ENCODE data around the gene CALR3.
"Not testable (repeated sequence)": the region's sequence is repeated elsewhere in the genome, so short reads cannot be mapped to it uniquely, and the experiment has no call there.

Gene CALR3

DNA sequence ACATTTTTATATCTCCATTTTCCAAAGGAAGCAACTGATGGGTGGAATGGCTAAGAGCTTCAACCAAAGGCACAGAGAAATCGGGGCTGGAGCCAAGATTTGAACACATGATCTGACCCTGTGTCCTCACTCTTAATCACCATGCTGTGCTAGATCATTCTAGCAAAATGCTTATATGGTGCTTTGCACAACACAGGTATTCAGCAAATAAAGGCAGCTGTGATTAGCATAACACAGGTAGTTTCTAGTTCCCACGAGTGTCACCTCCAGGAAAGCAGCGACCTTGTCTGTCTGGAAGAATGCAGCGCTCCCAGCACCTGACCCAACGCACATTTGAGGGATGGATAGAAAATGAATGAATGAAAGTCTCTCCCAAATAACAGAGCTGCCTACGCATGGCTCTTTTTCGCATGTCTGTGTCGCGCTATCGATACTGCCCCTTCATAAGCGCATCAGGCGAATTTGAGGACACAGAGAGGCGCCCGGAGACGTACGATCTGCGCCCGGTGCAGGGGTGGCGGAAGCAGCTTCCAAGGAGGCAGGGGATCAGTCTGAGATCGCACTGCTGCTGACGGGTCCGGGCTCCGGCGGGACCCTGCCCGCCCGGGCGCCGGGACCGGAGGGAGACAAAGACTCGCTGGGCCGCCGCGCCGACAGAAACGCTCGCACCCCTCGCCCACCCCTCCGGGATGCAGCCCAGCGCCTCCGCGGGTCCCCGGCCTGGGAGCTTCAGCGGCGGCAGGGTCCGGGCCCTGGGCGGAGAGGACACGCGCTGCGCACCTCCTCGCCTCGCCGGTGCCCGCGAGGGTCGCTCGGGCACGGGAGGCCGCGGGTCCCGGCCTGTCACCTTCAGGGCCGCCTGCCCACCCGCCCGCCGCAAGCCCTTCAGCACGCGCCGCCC, 24.8 kb downstream of the CALR3 start:
- DNase-seq = no peak
- H3K4me3 ChIP-seq (ENCODE audit: low read depth, low read length) = peak overlapping the region; percentile 93
- TF ChIP-seq, protein P1, sequence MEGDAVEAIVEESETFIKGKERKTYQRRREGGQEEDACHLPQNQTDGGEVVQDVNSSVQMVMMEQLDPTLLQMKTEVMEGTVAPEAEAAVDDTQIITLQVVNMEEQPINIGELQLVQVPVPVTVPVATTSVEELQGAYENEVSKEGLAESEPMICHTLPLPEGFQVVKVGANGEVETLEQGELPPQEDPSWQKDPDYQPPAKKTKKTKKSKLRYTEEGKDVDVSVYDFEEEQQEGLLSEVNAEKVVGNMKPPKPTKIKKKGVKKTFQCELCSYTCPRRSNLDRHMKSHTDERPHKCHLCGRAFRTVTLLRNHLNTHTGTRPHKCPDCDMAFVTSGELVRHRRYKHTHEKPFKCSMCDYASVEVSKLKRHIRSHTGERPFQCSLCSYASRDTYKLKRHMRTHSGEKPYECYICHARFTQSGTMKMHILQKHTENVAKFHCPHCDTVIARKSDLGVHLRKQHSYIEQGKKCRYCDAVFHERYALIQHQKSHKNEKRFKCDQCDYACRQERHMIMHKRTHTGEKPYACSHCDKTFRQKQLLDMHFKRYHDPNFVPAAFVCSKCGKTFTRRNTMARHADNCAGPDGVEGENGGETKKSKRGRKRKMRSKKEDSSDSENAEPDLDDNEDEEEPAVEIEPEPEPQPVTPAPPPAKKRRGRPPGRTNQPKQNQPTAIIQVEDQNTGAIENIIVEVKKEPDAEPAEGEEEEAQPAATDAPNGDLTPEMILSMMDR (IDR thresholded peaks at IDR 0.05; ENCODE audit: low read depth, low read length) = no peak
- H3K27me3 ChIP-seq (ENCODE audit: insufficient read depth, low read depth, severe bottlenecking) = no peaks in the 10 kb centered on the region
- H3K36me3 ChIP-seq = peaks cover 2% of the 10 kb centered on the region
- peaks cover 5% of the 10 kb centered on the region for H3K9me3 ChIP-seq (ENCODE audit: severe bottlenecking)
- peak overlapping the region; percentile 72 for H3K27ac ChIP-seq

DNA sequence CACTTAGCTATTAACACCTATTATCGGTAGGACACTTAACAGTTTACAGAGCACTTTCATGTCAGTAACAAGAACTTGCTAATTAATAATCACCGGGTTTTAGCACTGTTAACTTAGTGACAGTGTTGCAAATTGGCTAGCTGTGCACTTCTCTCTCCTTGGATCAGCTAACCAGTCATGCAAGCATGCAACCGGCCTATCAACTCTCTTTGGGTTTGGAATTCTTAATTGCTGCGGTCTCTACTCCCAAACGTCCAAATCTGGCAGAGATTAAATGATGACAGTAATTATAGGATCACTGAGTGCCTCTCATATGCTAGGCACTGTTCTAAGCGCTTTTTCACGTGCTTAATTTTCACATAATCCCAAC, 25.4 kb downstream of the CALR3 start:
- H3K9me3 ChIP-seq (ENCODE audit: severe bottlenecking) = peaks cover 5% of the 10 kb centered on the region
- H3K27ac ChIP-seq = no peak overlapping the region
- TF ChIP-seq, protein P1 (IDR thresholded peaks at IDR 0.05; ENCODE audit: low read depth, low read length) = no peak
- peaks cover 2% of the 10 kb centered on the region for H3K36me3 ChIP-seq
- H3K27me3 ChIP-seq (ENCODE audit: insufficient read depth, low read depth, severe bottlenecking) = no peaks in the 10 kb centered on the region
- DNase-seq = no peak
- H3K4me3 ChIP-seq (ENCODE audit: low read depth, low read length) = peak overlapping the region; percentile 93

DNA sequence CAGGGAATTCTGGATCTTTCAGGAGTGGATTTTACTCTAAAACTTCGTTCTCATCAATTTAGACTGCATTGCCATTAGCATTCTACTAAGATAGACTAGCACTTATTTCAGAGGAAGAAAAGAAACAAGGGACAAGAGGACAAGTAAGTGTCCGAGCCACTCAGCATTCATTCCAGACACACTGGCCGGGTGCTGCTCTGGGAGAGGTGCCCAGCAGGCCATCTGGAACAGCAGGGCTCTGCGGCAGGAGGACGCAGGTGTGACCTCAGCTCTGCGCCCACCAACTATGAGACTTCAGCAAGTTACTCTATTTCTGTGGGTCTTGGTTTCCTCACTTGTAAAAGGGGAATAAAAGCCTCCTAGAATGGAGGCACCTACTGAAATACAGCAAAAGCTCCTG, 28.4 kb downstream of the CALR3 start:
- Histone ChIP-seq H3K27me3 (ENCODE audit: insufficient read depth, low read depth, severe bottlenecking) (no peaks in the 10 kb centered on the region), H3K27ac (no peak overlapping the region), H3K9me3 (ENCODE audit: severe bottlenecking) (peaks cover under 1% of the 10 kb centered on the region), H3K36me3 (peaks cover 11% of the 10 kb centered on the region), H3K4me3 (ENCODE audit: low read depth, low read length) (no peak overlapping the region)
- DNase-seq = no peak
- TF ChIP-seq, protein P1 (IDR thresholded peaks at IDR 0.05; ENCODE audit: low read depth, low read length) = no peak

DNA sequence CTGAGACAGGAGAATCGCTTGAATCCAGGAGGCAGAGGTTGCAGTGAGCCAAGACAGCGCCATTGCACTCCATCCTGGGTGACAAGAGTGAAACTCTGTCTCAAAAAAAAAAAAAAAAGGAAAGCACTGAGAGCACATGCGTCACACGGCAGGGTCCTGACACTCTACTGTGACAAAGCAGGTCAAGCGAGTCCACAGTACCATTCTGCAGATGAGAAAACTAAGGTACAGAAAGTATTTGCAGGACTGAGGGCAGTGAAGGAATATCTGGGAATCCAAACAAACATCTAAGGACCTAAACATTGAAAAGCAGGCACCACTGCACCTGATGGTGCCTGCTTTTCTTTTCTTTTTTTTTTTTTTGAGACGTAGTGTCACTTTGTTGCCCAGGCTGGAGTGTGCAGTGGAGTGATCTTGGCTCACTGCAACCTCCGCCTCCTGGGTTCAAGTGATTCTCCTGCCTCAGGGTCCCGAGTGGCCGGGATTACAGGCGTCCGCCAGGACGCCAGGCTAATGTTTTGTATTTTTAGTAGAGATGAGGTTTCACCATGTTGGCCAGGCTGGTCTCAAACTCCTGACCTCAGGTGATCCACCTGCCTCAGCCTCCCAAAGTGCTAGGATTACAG, 29.1 kb downstream of the CALR3 start:
- H3K27me3 ChIP-seq (ENCODE audit: insufficient read depth, low read depth, severe bottlenecking); H3K27ac ChIP-seq; H3K9me3 ChIP-seq (ENCODE audit: severe bottlenecking); H3K4me3 ChIP-seq (ENCODE audit: low read depth, low read length); DNase-seq: not testable (repeated sequence)
- peaks cover 13% of the 10 kb centered on the region for H3K36me3 ChIP-seq

DNA sequence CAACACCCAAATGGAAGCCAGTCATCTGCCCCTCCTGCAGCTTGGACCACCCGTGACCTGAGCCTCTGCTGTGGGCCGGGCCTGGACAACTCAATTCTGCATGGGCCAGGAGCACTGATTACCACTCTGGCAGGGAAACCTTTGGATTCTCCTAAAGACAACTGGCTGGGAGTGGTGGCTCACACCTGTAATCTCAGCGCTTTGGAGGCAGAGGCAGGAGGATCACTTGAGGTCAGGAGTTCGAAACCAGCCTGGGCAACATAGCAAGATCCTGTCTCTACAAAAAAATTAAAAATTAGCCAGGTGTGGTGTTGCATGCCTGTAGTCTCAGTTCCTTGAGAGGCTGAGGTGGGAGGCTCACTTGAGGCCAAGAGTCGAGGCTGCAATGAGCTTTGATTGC, 30.7 kb downstream of the CALR3 start:
- no peak overlapping the region for H3K4me3 ChIP-seq (ENCODE audit: low read depth, low read length)
- TF ChIP-seq, protein P1 (IDR thresholded peaks at IDR 0.05; ENCODE audit: low read depth, low read length) = no peak
- H3K27me3 ChIP-seq (ENCODE audit: insufficient read depth, low read depth, severe bottlenecking) = no peaks in the 10 kb centered on the region
- no peak overlapping the region for H3K27ac ChIP-seq
- H3K9me3 ChIP-seq (ENCODE audit: severe bottlenecking) = no peaks in the 10 kb centered on the region
- peaks cover 13% of the 10 kb centered on the region for H3K36me3 ChIP-seq
- DNase-seq = no peak

DNA sequence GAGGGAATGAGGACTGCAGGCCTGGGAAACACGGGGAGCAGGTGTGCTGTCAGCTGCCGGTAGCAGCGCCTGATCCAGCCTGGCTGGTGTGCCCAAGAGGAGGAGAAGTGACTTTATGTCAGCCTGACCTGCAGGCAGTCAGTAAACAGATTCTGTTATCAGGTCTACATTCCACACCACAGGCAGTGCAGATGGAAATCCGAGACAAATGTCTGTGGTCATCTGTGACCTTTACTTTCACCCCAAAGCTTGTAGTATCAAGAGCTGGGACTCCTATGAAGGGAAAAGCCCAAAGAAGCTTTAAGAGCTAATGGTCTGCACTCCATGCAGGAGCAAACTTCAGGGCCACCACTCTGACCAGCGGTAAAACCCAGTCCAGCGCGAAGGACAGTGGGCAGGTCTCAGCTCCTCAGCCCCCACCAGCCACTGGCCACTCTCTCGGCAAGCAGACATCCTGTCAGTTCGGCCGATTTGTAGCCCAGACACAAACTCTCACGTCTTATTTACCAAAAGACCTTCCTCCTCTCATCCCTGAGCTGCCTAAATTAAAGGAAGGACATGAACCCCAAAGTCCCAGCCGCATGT, 31.9 kb downstream of the CALR3 start:
- Histone ChIP-seq H3K9me3 (ENCODE audit: severe bottlenecking) (no peaks in the 10 kb centered on the region), H3K27ac (no peak overlapping the region), H3K4me3 (ENCODE audit: low read depth, low read length) (no peak overlapping the region), H3K36me3 (peaks cover 11% of the 10 kb centered on the region), H3K27me3 (ENCODE audit: insufficient read depth, low read depth, severe bottlenecking) (no peaks in the 10 kb centered on the region)
- no peak for DNase-seq
- TF ChIP-seq, protein P1 (IDR thresholded peaks at IDR 0.05; ENCODE audit: low read depth, low read length) = no peak
